GM12878 (cell line): ENCODE results near the gene IFNE. TPM values are rescaled to one million over a fixed set of nuclear protein-coding genes. Genes with fewer than 3 reads are reported as not detected.

ENCODE experiments used
- ATAC-seq: fragments of 200-7000 bp; cut with Tn5 transposase; 3 replicates; pipeline ENCODE4 v1.9.1; 2020; ENCODE audit warnings: mild to moderate bottlenecking, moderate library complexity
- BruUV-seq: library from RNA; stranded (reverse); fragments of 400-500 nt; replicated peaks from 2 replicates; lab custom pipeline; 2021; lab: Mats Ljungman, UMichigan
- CTCF ChIA-PET: fragments of 300-600 bp; sonication (Branson Sonifier 250); formaldehyde crosslinking; extraction: SDS; loops from one replicate; lab custom pipeline; 2021; ENCODE audit warnings: inconsistent platforms; lab: Yijun Ruan, JAX
- POLR2A ChIA-PET: fragments of 350-600 bp; formaldehyde crosslinking; extraction: SDS; loops from one replicate; lab custom pipeline; 2021; ENCODE audit warnings: inconsistent platforms; lab: Charles Lee
- RAD21 ChIA-PET: fragments of 300-600 bp; sonication (Branson Sonifier 250); formaldehyde crosslinking; loops from one replicate; lab custom pipeline; 2023; ENCODE audit warnings: antibody characterized with exemption; ENCODE audit not compliant: unreplicated experiment; lab: Charles Lee
- SMC1A ChIA-PET: fragments of 300-600 bp; sonication (Branson Sonifier 250); formaldehyde crosslinking; loops from one replicate; lab custom pipeline; 2023; ENCODE audit not compliant: unreplicated experiment, uncharacterized antibody; lab: Charles Lee
- DNase-seq: peaks from one replicate; pipeline ENCODE4 v3.0.0-alpha.2; 2011; ENCODE audit warnings: low read depth, low spot score
- FAIRE-seq: peaks from 3 replicates; lab custom pipeline; 2011; peaks lifted over from hg19 to GRCh38; lab: Jason Lieb, UNC
- H2AFZ ChIP-seq: 2 replicates; pipeline ENCODE4 v1.6.0; 2011; ENCODE audit warnings: low read depth, low read length, control low read depth; ENCODE audit not compliant: control insufficient read depth
- H3K27ac ChIP-seq: 2 replicates; pipeline ENCODE4 v1.5.1; 2011; ENCODE audit warnings: control low read depth; ENCODE audit not compliant: control insufficient read depth, insufficient read depth
- H3K27me3 ChIP-seq, 2 experiments: replicated peaks in 1 of 2; 2 replicates each; pipeline versions ENCODE4 v1.6.0 to v1.6.1; 2011; ENCODE audit warnings: low read length in 1 of 2; ENCODE audit not compliant: control insufficient read depth in 2 of 2, insufficient read depth in 2 of 2
- H3K36me3 ChIP-seq, 2 experiments: 2 replicates each; pipeline ENCODE4 v1.5.1; 2011; ENCODE audit warnings: low read length in 1 of 2; ENCODE audit not compliant: control insufficient read depth in 2 of 2, insufficient read depth in 2 of 2
- H3K4me1 ChIP-seq: 2 replicates; pipeline ENCODE4 v1.6.1; 2011; ENCODE audit warnings: mild to moderate bottlenecking, low read length, moderate library complexity, mixed read lengths; ENCODE audit not compliant: control insufficient read depth, insufficient read depth
- H3K4me2 ChIP-seq: 2 replicates; pipeline ENCODE4 v1.6.0; 2011; ENCODE audit warnings: control low read depth; ENCODE audit not compliant: control insufficient read depth, insufficient read depth
- H3K4me3 ChIP-seq: fragments of 200-600 bp; sonication (generic); 2 replicates; pipeline ENCODE4 v1.5.1; 2016
- H3K79me2 ChIP-seq: 2 replicates; pipeline ENCODE4 v1.6.0; 2011; ENCODE audit warnings: low read length; ENCODE audit not compliant: control insufficient read depth, insufficient read depth
- H3K9ac ChIP-seq: 2 replicates; pipeline ENCODE4 v1.8.0; 2011; ENCODE audit warnings: low read length, control low read depth, mixed read lengths; ENCODE audit not compliant: control insufficient read depth, insufficient read depth
- H3K9me3 ChIP-seq: replicated peaks from 3 replicates; pipeline ENCODE4 v1.5.1; 2011; ENCODE audit warnings: mild to moderate bottlenecking, low read length; ENCODE audit not compliant: control insufficient read depth, insufficient read depth
- H4K20me1 ChIP-seq: 2 replicates; pipeline ENCODE4 v1.6.0; 2011; ENCODE audit not compliant: control insufficient read depth, insufficient read depth
- CREB1 ChIP-seq: IDR thresholded peaks from 2 replicates; pipeline ENCODE4 v1.6.1; 2012; ENCODE audit warnings: low read depth, mild to moderate bottlenecking, inconsistent platforms
- EP300 ChIP-seq, 2 experiments: fragments of 150-350 bp in 1 of 2; IDR thresholded peaks; 2 replicates each; pipeline ENCODE4 v1.6.1; 2011 to 2012; ENCODE audit warnings: low read depth in 2 of 2, low read length in 2 of 2, borderline replicate concordance in 1 of 2, improper control_type of control experiment in 1 of 2, inconsistent platforms in 1 of 2; ENCODE audit not compliant: control insufficient read depth in 1 of 2
- IKZF2 ChIP-seq, 2 experiments: fragments of 450-650 bp; IDR thresholded peaks; 2 replicates each; pipeline ENCODE4 v1.6.1; 2017; ENCODE audit warnings: mild to moderate bottlenecking in 2 of 2, moderate library complexity in 2 of 2
- NBN ChIP-seq: fragments of 450-650 bp; IDR thresholded peaks from 2 replicates; pipeline ENCODE4 v1.6.1; 2016
- SPI1 ChIP-seq: IDR thresholded peaks from 2 replicates; pipeline ENCODE4 v1.6.1; 2011; ENCODE audit warnings: low read depth, mild to moderate bottlenecking, low read length, moderate library complexity, borderline replicate concordance; ENCODE audit not compliant: insufficient read depth
- WGBS: methylation state at CpG from one replicate; pipeline ENCODE4 v1.1.6; 2016; ENCODE audit warnings: low lambda C conversion rate; ENCODE audit not compliant: insufficient replicate concordance, insufficient coverage; ENCODE audit errors: missing lambda C conversion rate; 5-methylcytosine and 5-hydroxymethylcytosine counted together
- in situ Hi-C: fragments of 300-500 bp; cut with MboI; formaldehyde crosslinking; loops from 9 replicates; pipeline ENCODE4 v1.14.3; 2018; ENCODE audit warnings: mixed read lengths
- intact Hi-C: fragments of 100-400 bp; cut with micrococcal nuclease; formaldehyde crosslinking; loops from one replicate; pipeline ENCODE4 v1.14.2; 2022; ENCODE audit not compliant: unreplicated experiment
- polyA plus RNA-seq, 11 experiments: library from polyadenylated mRNA; depleted of rRNA in 4 of 11; unstranded in 6 of 11; stranded (reverse) in 5 of 11; fragments of >200 nt; fragmentation: Nextera tagmentation in 4 of 11; fragmentation: Illumina TruSeq in 1 of 11; extraction: Ambion mirVana in 4 of 11; extraction: Trizol in 1 of 11; gene quantifications; 1 replicate in 1 of 11; 2 replicates in 10 of 11; pipeline versions ENCODE4 v1.2.1 to v1.2.3, GENCODE V29; 2011 to 2016; ENCODE audit warnings: inconsistent platforms in 2 of 11, missing spikeins in 2 of 11, low read depth in 1 of 11
- total RNA-seq, 4 experiments: library from RNA; depleted of rRNA in 3 of 4; stranded (reverse); fragments of >200 nt in 3 of 4; fragmentation: Illumina TruSeq in 1 of 4; extraction: Trizol in 1 of 4; gene quantifications; 2 replicates each; pipeline versions ENCODE4 v1.2.1 to v1.2.3, GENCODE V29; 2013 to 2021
- TF ChIP-seq, protein P1 (sequence below): fragments of 450-650 bp; IDR thresholded peaks from 2 replicates; pipeline ENCODE4 v1.6.1; 2016; ENCODE audit warnings: mild to moderate bottlenecking
- TF ChIP-seq, protein P2 (sequence below): fragments of 450-650 bp; IDR thresholded peaks from 2 replicates; pipeline ENCODE4 v1.6.1; 2017; ENCODE audit warnings: mild to moderate bottlenecking, moderate library complexity
- TF ChIP-seq, protein P3 (sequence below), 3 experiments: IDR thresholded peaks in 2 of 3; conservative IDR thresholded peaks in 1 of 3; 2 replicates each; pipeline ENCODE4 v1.5.1; 2011; ENCODE audit warnings: low read depth in 3 of 3, low read length in 3 of 3, mild to moderate bottlenecking in 3 of 3, control low read depth in 2 of 3, moderate library complexity in 2 of 3, inconsistent platforms in 1 of 3, mixed read lengths in 1 of 3; ENCODE audit not compliant: control insufficient read depth in 2 of 3, insufficient read depth in 1 of 3; ENCODE audit errors: extremely low read depth in 1 of 3

IFNE gene
- total and polyA plus RNA-seq, 10 of the 15 experiments (the other 5 are each of a cell fraction or from before 2014, with no cell fraction given): not detected

DNA sequence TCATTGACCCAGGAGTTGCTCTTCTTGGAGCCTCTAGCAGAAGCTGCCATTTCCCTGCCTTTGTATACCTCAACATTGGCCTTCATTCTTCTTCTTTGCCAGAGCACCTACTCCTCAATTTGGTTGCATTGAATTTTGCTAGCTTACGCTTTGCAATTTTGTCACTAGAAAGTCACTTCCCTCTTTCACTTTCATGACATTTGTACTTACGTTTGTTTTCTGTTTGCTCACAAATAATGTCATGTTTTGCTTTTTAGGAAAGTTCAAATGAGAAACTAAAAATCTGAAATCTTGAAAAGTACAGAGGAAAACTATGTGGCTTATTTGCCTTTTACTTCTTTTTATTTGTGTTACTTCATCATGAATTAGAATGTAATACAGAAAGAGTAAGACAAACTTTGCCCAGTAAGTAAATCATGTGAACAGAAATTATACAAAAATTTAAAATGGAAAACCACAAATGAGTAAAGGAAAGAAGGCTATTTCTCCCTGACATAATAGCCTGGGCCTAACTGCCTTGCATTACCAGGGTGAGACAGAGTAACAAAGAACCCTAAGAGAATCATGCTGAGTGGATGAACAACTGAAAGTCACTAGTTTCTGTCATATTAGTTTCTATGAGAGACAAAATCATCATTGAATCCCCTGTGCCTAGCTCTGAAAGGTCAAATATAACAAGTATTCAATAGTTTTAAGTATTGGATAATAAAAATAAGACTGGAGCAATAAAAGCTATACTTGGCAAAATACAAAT, 49.3 kb downstream of the IFNE start:
- WGBS: 0% methylated on average over 2 of the region's 2 CpGs
- ChIA-PET SMC1A (interaction anchor here (0.6 to 4.2 kb wide), 17 partner anchors 14 to 259 kb away, joined by 3 to 24 read pairs (median 4); no protein-coding TSS in a partner anchor), CTCF (interaction anchor here (0.6 to 5.3 kb wide), 23 partner anchors 10 to 606 kb away, joined by 3 to 49 read pairs (median 4); partner anchors contain the start of genes IFNA14 and IFNA2), RAD21 (interaction anchor here (0.6 to 1.4 kb wide), 8 partner anchors 9 to 250 kb away, joined by 3 to 4 read pairs (median 4); no protein-coding TSS in a partner anchor)
- Histone ChIP-seq H3K79me2 (no peaks in the 10 kb centered on the region), H3K36me3 (no peaks in the 10 kb centered on the region), H3K27me3 (no peaks in the 10 kb centered on the region; a peak in 1 of 4 replicates), H3K9me3 (no peaks in the 10 kb centered on the region), H4K20me1 (no peaks in the 10 kb centered on the region), H3K4me3 (no peak overlapping the region), H3K9ac (no peak overlapping the region)
- in situ Hi-C loops (no loop called here), intact Hi-C loops (no loop called here)
- peak; percentile 89 for ATAC-seq
- BruUV-seq: no TSS peak
- TF ChIP-seq, protein P1, sequence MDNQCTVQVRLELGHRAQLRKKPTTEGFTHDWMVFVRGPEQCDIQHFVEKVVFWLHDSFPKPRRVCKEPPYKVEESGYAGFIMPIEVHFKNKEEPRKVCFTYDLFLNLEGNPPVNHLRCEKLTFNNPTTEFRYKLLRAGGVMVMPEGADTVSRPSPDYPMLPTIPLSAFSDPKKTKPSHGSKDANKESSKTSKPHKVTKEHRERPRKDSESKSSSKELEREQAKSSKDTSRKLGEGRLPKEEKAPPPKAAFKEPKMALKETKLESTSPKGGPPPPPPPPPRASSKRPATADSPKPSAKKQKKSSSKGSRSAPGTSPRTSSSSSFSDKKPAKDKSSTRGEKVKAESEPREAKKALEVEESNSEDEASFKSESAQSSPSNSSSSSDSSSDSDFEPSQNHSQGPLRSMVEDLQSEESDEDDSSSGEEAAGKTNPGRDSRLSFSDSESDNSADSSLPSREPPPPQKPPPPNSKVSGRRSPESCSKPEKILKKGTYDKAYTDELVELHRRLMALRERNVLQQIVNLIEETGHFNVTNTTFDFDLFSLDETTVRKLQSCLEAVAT: 0 out of 2 replicates have a peak, but pooled peaks have one; percentile 37
- TF ChIP-seq NBN (0 out of 2 replicates have a peak, but pooled peaks have one; percentile 49), IKZF2 (IDR thresholded peaks at IDR 0.05) (0 out of 4 replicates have a peak, but pooled peaks of 1 of the 2 experiments have one; percentile 11), CREB1 (peak; percentile 61; the same call in 1 of the 2 replicates), EP300 (IDR thresholded peaks at IDR 0.05; ENCODE audit: borderline replicate concordance in 1 of 2, control insufficient read depth in 1 of 2, low read depth in 2 of 2, low read length in 2 of 2) (peak; percentile 48 to 49; a peak in 2 of 4 replicates), SPI1 (peak; percentile 88)
- TF ChIP-seq, protein P2, sequence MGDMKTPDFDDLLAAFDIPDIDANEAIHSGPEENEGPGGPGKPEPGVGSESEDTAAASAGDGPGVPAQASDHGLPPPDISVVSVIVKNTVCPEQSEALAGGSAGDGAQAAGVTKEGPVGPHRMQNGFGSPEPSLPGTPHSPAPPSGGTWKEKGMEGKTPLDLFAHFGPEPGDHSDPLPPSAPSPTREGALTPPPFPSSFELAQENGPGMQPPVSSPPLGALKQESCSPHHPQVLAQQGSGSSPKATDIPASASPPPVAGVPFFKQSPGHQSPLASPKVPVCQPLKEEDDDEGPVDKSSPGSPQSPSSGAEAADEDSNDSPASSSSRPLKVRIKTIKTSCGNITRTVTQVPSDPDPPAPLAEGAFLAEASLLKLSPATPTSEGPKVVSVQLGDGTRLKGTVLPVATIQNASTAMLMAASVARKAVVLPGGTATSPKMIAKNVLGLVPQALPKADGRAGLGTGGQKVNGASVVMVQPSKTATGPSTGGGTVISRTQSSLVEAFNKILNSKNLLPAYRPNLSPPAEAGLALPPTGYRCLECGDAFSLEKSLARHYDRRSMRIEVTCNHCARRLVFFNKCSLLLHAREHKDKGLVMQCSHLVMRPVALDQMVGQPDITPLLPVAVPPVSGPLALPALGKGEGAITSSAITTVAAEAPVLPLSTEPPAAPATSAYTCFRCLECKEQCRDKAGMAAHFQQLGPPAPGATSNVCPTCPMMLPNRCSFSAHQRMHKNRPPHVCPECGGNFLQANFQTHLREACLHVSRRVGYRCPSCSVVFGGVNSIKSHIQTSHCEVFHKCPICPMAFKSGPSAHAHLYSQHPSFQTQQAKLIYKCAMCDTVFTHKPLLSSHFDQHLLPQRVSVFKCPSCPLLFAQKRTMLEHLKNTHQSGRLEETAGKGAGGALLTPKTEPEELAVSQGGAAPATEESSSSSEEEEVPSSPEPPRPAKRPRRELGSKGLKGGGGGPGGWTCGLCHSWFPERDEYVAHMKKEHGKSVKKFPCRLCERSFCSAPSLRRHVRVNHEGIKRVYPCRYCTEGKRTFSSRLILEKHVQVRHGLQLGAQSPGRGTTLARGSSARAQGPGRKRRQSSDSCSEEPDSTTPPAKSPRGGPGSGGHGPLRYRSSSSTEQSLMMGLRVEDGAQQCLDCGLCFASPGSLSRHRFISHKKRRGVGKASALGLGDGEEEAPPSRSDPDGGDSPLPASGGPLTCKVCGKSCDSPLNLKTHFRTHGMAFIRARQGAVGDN: no peak
- TF ChIP-seq, protein P3, sequence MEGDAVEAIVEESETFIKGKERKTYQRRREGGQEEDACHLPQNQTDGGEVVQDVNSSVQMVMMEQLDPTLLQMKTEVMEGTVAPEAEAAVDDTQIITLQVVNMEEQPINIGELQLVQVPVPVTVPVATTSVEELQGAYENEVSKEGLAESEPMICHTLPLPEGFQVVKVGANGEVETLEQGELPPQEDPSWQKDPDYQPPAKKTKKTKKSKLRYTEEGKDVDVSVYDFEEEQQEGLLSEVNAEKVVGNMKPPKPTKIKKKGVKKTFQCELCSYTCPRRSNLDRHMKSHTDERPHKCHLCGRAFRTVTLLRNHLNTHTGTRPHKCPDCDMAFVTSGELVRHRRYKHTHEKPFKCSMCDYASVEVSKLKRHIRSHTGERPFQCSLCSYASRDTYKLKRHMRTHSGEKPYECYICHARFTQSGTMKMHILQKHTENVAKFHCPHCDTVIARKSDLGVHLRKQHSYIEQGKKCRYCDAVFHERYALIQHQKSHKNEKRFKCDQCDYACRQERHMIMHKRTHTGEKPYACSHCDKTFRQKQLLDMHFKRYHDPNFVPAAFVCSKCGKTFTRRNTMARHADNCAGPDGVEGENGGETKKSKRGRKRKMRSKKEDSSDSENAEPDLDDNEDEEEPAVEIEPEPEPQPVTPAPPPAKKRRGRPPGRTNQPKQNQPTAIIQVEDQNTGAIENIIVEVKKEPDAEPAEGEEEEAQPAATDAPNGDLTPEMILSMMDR (IDR thresholded peaks at IDR 0.05 in 2 of 3, conservative IDR thresholded peaks at IDR 0.05 in 1 of 3; ENCODE audit: control insufficient read depth in 2 of 3, extremely low read depth in 1 of 3, insufficient read depth in 1 of 3, low read depth in 3 of 3, low read length in 3 of 3): no peak
- TF ChIP-seq, all 136 proteins: peak for 6
- H3K4me1 ChIP-seq: peaks cover 6% of the 10 kb centered on the region; the same call in 1 of the 2 replicates
- H2AFZ ChIP-seq: no peak overlapping the region
- H3K4me2 ChIP-seq: peak overlapping the region; percentile 19
- no peak overlapping the region for H3K27ac ChIP-seq
- POLR2A ChIA-PET: interaction anchor here (0.5 to 0.8 kb wide), 3 partner anchors 97 to 1059 kb away, joined by 3 to 5 read pairs (median 3); partner anchors contain the start of gene KLHL9
- DNase-seq (no peak), FAIRE-seq (peak; percentile 78)
